HEK293 (cell line): ENCODE data around the gene SULT2B1.

Source experiments
- GFI1B ChIP-seq: fragments of 450-650 bp; formaldehyde crosslinking; IDR thresholded peaks from 2 replicates; pipeline ENCODE4 v1.5.1; 2016; ENCODE audit warnings: missing biosample characterization, missing genetic modification characterization
- GLIS2 ChIP-seq: fragments of 450-650 bp; formaldehyde crosslinking; IDR thresholded peaks from 2 replicates; pipeline ENCODE4 v1.5.1; 2016; ENCODE audit warnings: missing biosample characterization, missing genetic modification characterization
- HIC1 ChIP-seq: fragments of 450-650 bp; formaldehyde crosslinking; IDR thresholded peaks from 2 replicates; pipeline ENCODE4 v1.5.1; 2016; ENCODE audit warnings: missing biosample characterization, missing genetic modification characterization
- KLF16 ChIP-seq: fragments of 450-650 bp; formaldehyde crosslinking; IDR thresholded peaks from 2 replicates; pipeline ENCODE4 v1.5.1; 2017; ENCODE audit warnings: missing biosample characterization, missing genetic modification characterization
- KLF17 ChIP-seq: fragments of 450-650 bp; formaldehyde crosslinking; IDR thresholded peaks from 2 replicates; pipeline ENCODE4 v1.5.1; 2016; ENCODE audit warnings: missing biosample characterization, missing genetic modification characterization
- KLF8 ChIP-seq: fragments of 450-650 bp; formaldehyde crosslinking; IDR thresholded peaks from 2 replicates; pipeline ENCODE4 v1.5.1; 2016; ENCODE audit warnings: missing biosample characterization, missing genetic modification characterization
- KLF9 ChIP-seq: fragments of 450-650 bp; formaldehyde crosslinking; IDR thresholded peaks from 2 replicates; pipeline ENCODE4 v1.5.1; 2016; ENCODE audit warnings: missing biosample characterization, missing genetic modification characterization, low read depth
- OVOL3 ChIP-seq: fragments of 450-650 bp; formaldehyde crosslinking; IDR thresholded peaks from 2 replicates; pipeline ENCODE4 v1.5.1; 2016; ENCODE audit warnings: missing biosample characterization, missing genetic modification characterization
- PATZ1 ChIP-seq: fragments of 450-650 bp; formaldehyde crosslinking; IDR thresholded peaks from 2 replicates; pipeline ENCODE4 v1.5.1; 2016; ENCODE audit warnings: missing biosample characterization, missing genetic modification characterization
- SETDB1 ChIP-seq: IDR thresholded peaks from one replicate; pipeline ENCODE4 v1.6.1; 2017; ENCODE audit warnings: mild to moderate bottlenecking, low read length, moderate library complexity, mixed read lengths; ENCODE audit not compliant: insufficient read length
- SP7 ChIP-seq: fragments of 450-650 bp; formaldehyde crosslinking; IDR thresholded peaks from 2 replicates; pipeline ENCODE4 v1.5.1; 2016; ENCODE audit warnings: missing biosample characterization, missing genetic modification characterization
- ZBTB1 ChIP-seq: fragments of 450-650 bp; formaldehyde crosslinking; IDR thresholded peaks from 2 replicates; pipeline ENCODE4 v1.5.1; 2016; ENCODE audit warnings: missing biosample characterization, missing genetic modification characterization
- ZBTB17 ChIP-seq: fragments of 450-650 bp; formaldehyde crosslinking; IDR thresholded peaks from 2 replicates; pipeline ENCODE4 v1.5.1; 2016; ENCODE audit warnings: missing biosample characterization, missing genetic modification characterization
- ZBTB20 ChIP-seq: fragments of 450-650 bp; formaldehyde crosslinking; IDR thresholded peaks from 2 replicates; pipeline ENCODE4 v1.5.1; 2016; ENCODE audit warnings: missing biosample characterization, missing genetic modification characterization
- ZBTB26 ChIP-seq: fragments of 450-650 bp; formaldehyde crosslinking; optimal IDR thresholded peaks from 2 replicates; pipeline ENCODE3; 2016; ENCODE audit warnings: missing biosample characterization, mild to moderate bottlenecking, missing genetic modification characterization
- ZBTB48 ChIP-seq: fragments of 450-650 bp; formaldehyde crosslinking; IDR thresholded peaks from 2 replicates; pipeline ENCODE4 v1.5.1; 2016; ENCODE audit warnings: missing biosample characterization, missing genetic modification characterization
- ZBTB6 ChIP-seq: fragments of 450-650 bp; formaldehyde crosslinking; IDR thresholded peaks from 2 replicates; pipeline ENCODE4 v1.5.1; 2017; ENCODE audit warnings: missing biosample characterization, missing genetic modification characterization
- ZBTB7A ChIP-seq: fragments of 450-650 bp; formaldehyde crosslinking; IDR thresholded peaks from 2 replicates; pipeline ENCODE4 v1.5.1; 2016; ENCODE audit warnings: low read depth, missing biosample characterization, missing genetic modification characterization
- ZBTB8A ChIP-seq: fragments of 450-650 bp; formaldehyde crosslinking; IDR thresholded peaks from 2 replicates; pipeline ENCODE4 v1.5.1; 2016; ENCODE audit warnings: missing biosample characterization, missing genetic modification characterization
- ZFP37 ChIP-seq: fragments of 450-650 bp; formaldehyde crosslinking; IDR thresholded peaks from 2 replicates; pipeline ENCODE4 v1.5.1; 2016; ENCODE audit warnings: missing biosample characterization, missing genetic modification characterization
- ZIC2 ChIP-seq: fragments of 450-650 bp; formaldehyde crosslinking; IDR thresholded peaks from 2 replicates; pipeline ENCODE4 v1.5.1; 2016; ENCODE audit warnings: missing biosample characterization, missing genetic modification characterization
- ZNF174 ChIP-seq: fragments of 450-650 bp; formaldehyde crosslinking; IDR thresholded peaks from 2 replicates; pipeline ENCODE4 v1.5.0; 2017; ENCODE audit warnings: missing biosample characterization, mild to moderate bottlenecking, missing genetic modification characterization
- ZNF239 ChIP-seq: fragments of 450-650 bp; formaldehyde crosslinking; IDR thresholded peaks from 2 replicates; pipeline ENCODE4 v1.5.1; 2016; ENCODE audit warnings: missing biosample characterization, missing genetic modification characterization
- ZNF292 ChIP-seq: fragments of 450-650 bp; formaldehyde crosslinking; IDR thresholded peaks from 2 replicates; pipeline ENCODE4 v1.5.1; 2016; ENCODE audit warnings: low read depth, missing biosample characterization, missing genetic modification characterization, borderline replicate concordance
- ZNF335 ChIP-seq: fragments of 450-650 bp; formaldehyde crosslinking; conservative IDR thresholded peaks from 2 replicates; pipeline ENCODE4 v1.5.1; 2016; ENCODE audit warnings: missing biosample characterization, missing genetic modification characterization
- ZNF423 ChIP-seq: fragments of 450-650 bp; formaldehyde crosslinking; IDR thresholded peaks from 2 replicates; pipeline ENCODE4 v1.5.1; 2016; ENCODE audit warnings: missing biosample characterization, missing genetic modification characterization
- ZNF561 ChIP-seq: fragments of 450-650 bp; IDR thresholded peaks from 2 replicates; pipeline ENCODE4 v1.5.1; 2018; ENCODE audit warnings: missing biosample characterization, missing genetic modification characterization, borderline replicate concordance
- ZNF76 ChIP-seq: fragments of 450-650 bp; formaldehyde crosslinking; IDR thresholded peaks from 2 replicates; pipeline ENCODE4; 2016; ENCODE audit warnings: low read depth, missing biosample characterization, missing genetic modification characterization, borderline replicate concordance
- ZNF777 ChIP-seq: fragments of 450-650 bp; formaldehyde crosslinking; IDR thresholded peaks from 2 replicates; pipeline ENCODE4 v1.5.1; 2017; ENCODE audit warnings: missing biosample characterization, missing genetic modification characterization, borderline replicate concordance
- ZNF843 ChIP-seq: fragments of 450-650 bp; formaldehyde crosslinking; IDR thresholded peaks from 2 replicates; pipeline ENCODE4 v1.5.1; 2016; ENCODE audit warnings: missing biosample characterization, missing genetic modification characterization
- ZSCAN16 ChIP-seq: fragments of 450-650 bp; formaldehyde crosslinking; IDR thresholded peaks from 2 replicates; pipeline ENCODE4 v1.5.1; 2016; ENCODE audit warnings: missing biosample characterization, missing genetic modification characterization
- ZSCAN23 ChIP-seq: fragments of 450-650 bp; formaldehyde crosslinking; IDR thresholded peaks from 2 replicates; pipeline ENCODE4 v1.5.1; 2016; ENCODE audit warnings: missing biosample characterization, missing genetic modification characterization
- ZXDB ChIP-seq: fragments of 450-650 bp; formaldehyde crosslinking; IDR thresholded peaks from 2 replicates; pipeline ENCODE4 v1.5.1; 2016; ENCODE audit warnings: missing biosample characterization, missing genetic modification characterization

The SULT2B1 gene

GRCh38 chr19:48513289-48514122, 38.5 kb upstream of the SULT2B1 start (continued):
- peak; percentile 85 for TF ChIP-seq ZIC2 (tag by site-specific recombination)
- peak; percentile 96 for TF ChIP-seq ZXDB
- TF ChIP-seq ZNF174 (tag by site-specific recombination) = no peak
- TF ChIP-seq KLF17 (tag by site-specific recombination) = 0 out of 2 replicates have a peak, but pooled peaks have one; percentile 44
- TF ChIP-seq ZNF76 (tag by site-specific recombination) = peak; percentile 95
- TF ChIP-seq ZNF239 (tag by site-specific recombination) = 0 out of 2 replicates have a peak, but pooled peaks have one; percentile 26
- TF ChIP-seq KLF16 (tag by site-specific recombination) = 0 out of 2 replicates have a peak, but pooled peaks have one; percentile 59
- no peak for TF ChIP-seq ZNF292
- TF ChIP-seq ZFP37 (tag by site-specific recombination) = 0 out of 2 replicates have a peak, but pooled peaks have one; percentile 44
- peak; percentile 58 for TF ChIP-seq KLF9
- peak; percentile 51 for TF ChIP-seq ZBTB7A (tag by site-specific recombination)
- TF ChIP-seq ZBTB1 (tag by site-specific recombination) = no peak
- TF ChIP-seq SP7 (tag by site-specific recombination) = peak; percentile 51; the same call in 1 of the 2 replicates
- no peak for TF ChIP-seq ZSCAN16 (tag by site-specific recombination)
- TF ChIP-seq ZNF423 (tag by site-specific recombination) = peak; percentile 78
- peak; percentile 47; the same call in 1 of the 2 replicates for TF ChIP-seq ZNF561 (tag by site-specific recombination)
- TF ChIP-seq ZSCAN23 (tag by site-specific recombination) = no peak
- TF ChIP-seq ZBTB17 (tag by site-specific recombination) = peak; percentile 81
- peak; percentile 98 for TF ChIP-seq GLIS2 (tag by site-specific recombination)
- TF ChIP-seq ZBTB48 (tag by site-specific recombination) = 0 out of 2 replicates have a peak, but pooled peaks have one; percentile 16
- TF ChIP-seq OVOL3 = peak; percentile 36; the same call in 1 of the 2 replicates
- TF ChIP-seq ZBTB8A (tag by site-specific recombination) = peak; percentile 35; the same call in 1 of the 2 replicates
- TF ChIP-seq GFI1B (tag by site-specific recombination) = no peak
- peak; percentile 58 for TF ChIP-seq KLF8 (tag by site-specific recombination)
- TF ChIP-seq SETDB1 = no peak
- peak; percentile 54 for TF ChIP-seq ZBTB26 (tag by site-specific recombination)
- peak; percentile 99 for TF ChIP-seq PATZ1 (tag by site-specific recombination)
- 0 out of 2 replicates have a peak, but pooled peaks have one; percentile 25 for TF ChIP-seq ZNF843 (tag by site-specific recombination)
- peak; percentile 58; the same call in 1 of the 2 replicates for TF ChIP-seq ZNF777 (tag by site-specific recombination)
- peak; percentile 85 for TF ChIP-seq HIC1 (tag by site-specific recombination)
- peak; percentile 98 for TF ChIP-seq ZBTB20 (tag by site-specific recombination)
- TF ChIP-seq ZBTB6 (tag by site-specific recombination) = 0 out of 2 replicates have a peak, but pooled peaks have one; percentile 11
- peak; percentile 93 for TF ChIP-seq ZNF335 (tag by site-specific recombination)
